Loucy (cell line): ENCODE measurements around the gene CYB561A3.

Experiments used
- H2AFZ ChIP-seq: fragments of 200-600 bp; sonication (generic); 2 replicates; pipeline ENCODE4 v1.6.0; 2016; ENCODE audit warnings: antibody characterized with exemption, mild to moderate bottlenecking, low read length, moderate library complexity
- H3F3A ChIP-seq: fragments of 200-600 bp; 2 replicates; pipeline ENCODE4 v1.6.0; 2016; ENCODE audit warnings: antibody characterized with exemption, low read depth, mild to moderate bottlenecking
- H3K27me3 ChIP-seq: fragments of 200-600 bp; sonication (generic); 2 replicates; pipeline ENCODE4 v1.6.1; 2014; ENCODE audit warnings: low read length, mild to moderate bottlenecking; ENCODE audit not compliant: insufficient read depth, poor library complexity, severe bottlenecking
- H3K36me3 ChIP-seq: fragments of 200-600 bp; sonication (generic); 2 replicates; pipeline ENCODE4 v1.6.1; 2016; ENCODE audit warnings: low read length; ENCODE audit not compliant: insufficient read depth
- H3K4me1 ChIP-seq: fragments of 200-600 bp; sonication (generic); 2 replicates; pipeline ENCODE4 v1.5.1; 2014; ENCODE audit warnings: low read length, mild to moderate bottlenecking; ENCODE audit not compliant: insufficient read depth, poor library complexity, severe bottlenecking
- H3K4me2 ChIP-seq: fragments of 200-600 bp; sonication (generic); 2 replicates; pipeline ENCODE4 v1.6.0; 2014; ENCODE audit warnings: antibody characterized with exemption, low read length, low read depth, mild to moderate bottlenecking; ENCODE audit not compliant: poor library complexity, severe bottlenecking
- H3K4me3 ChIP-seq: fragments of 200-600 bp; sonication (generic); 2 replicates; pipeline ENCODE4 v1.5.1; 2014; ENCODE audit warnings: low read length, mild to moderate bottlenecking, mixed read lengths; ENCODE audit not compliant: poor library complexity, severe bottlenecking
- H3K79me2 ChIP-seq: fragments of 200-600 bp; sonication (generic); 2 replicates; pipeline ENCODE4 v1.6.1; 2014; ENCODE audit warnings: low read length; ENCODE audit not compliant: insufficient read depth
- H3K9ac ChIP-seq: fragments of 200-600 bp; sonication (generic); 2 replicates; pipeline ENCODE4 v1.6.0; 2014; ENCODE audit warnings: mild to moderate bottlenecking, low read depth, low read length, moderate library complexity; ENCODE audit not compliant: poor library complexity, severe bottlenecking
- H3K9me2 ChIP-seq: fragments of 200-600 bp; sonication (generic); replicated peaks from 2 replicates; pipeline ENCODE4 v1.6.1; 2016; ENCODE audit warnings: low read depth, low read length, mixed read lengths
- H3K9me3 ChIP-seq: fragments of 200-600 bp; sonication (generic); 2 replicates; pipeline ENCODE4 v1.6.1; 2014; ENCODE audit warnings: mild to moderate bottlenecking, antibody characterized with exemption, low read length, low read depth; ENCODE audit not compliant: insufficient read depth
- H4K20me1 ChIP-seq: fragments of 200-600 bp; sonication (generic); 2 replicates; pipeline ENCODE4 v1.6.0; 2014; ENCODE audit warnings: antibody characterized with exemption, low read length, mild to moderate bottlenecking; ENCODE audit not compliant: insufficient read depth, poor library complexity, severe bottlenecking
- EZH2phosphoT487 ChIP-seq: fragments of 200-600 bp; IDR thresholded peaks from 2 replicates; pipeline ENCODE4 v1.6.1; 2018; ENCODE audit warnings: antibody characterized with exemption, mild to moderate bottlenecking, moderate library complexity, borderline replicate concordance
- TF ChIP-seq, protein P1 (sequence below): fragments of 200-600 bp; sonication (generic); conservative IDR thresholded peaks from 2 replicates; pipeline ENCODE4 v1.5.1; 2014; ENCODE audit warnings: mild to moderate bottlenecking, antibody characterized with exemption, low read length

CYB561A3 gene

GRCh38 chr11:61352038-61352437, 9.6 kb downstream of the CYB561A3 start:
- no peaks in the 10 kb centered on the region; the same call in 1 of the 2 replicates for H3K36me3 ChIP-seq
- H3K9me2 ChIP-seq: no peaks in the 10 kb centered on the region

GRCh38 chr11:61350803-61351202, 10.9 kb downstream of the CYB561A3 start:
- no peak for TF ChIP-seq EZH2phosphoT487
- TF ChIP-seq, protein P1, sequence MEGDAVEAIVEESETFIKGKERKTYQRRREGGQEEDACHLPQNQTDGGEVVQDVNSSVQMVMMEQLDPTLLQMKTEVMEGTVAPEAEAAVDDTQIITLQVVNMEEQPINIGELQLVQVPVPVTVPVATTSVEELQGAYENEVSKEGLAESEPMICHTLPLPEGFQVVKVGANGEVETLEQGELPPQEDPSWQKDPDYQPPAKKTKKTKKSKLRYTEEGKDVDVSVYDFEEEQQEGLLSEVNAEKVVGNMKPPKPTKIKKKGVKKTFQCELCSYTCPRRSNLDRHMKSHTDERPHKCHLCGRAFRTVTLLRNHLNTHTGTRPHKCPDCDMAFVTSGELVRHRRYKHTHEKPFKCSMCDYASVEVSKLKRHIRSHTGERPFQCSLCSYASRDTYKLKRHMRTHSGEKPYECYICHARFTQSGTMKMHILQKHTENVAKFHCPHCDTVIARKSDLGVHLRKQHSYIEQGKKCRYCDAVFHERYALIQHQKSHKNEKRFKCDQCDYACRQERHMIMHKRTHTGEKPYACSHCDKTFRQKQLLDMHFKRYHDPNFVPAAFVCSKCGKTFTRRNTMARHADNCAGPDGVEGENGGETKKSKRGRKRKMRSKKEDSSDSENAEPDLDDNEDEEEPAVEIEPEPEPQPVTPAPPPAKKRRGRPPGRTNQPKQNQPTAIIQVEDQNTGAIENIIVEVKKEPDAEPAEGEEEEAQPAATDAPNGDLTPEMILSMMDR: no peak
- H3F3A ChIP-seq: no peaks in the 10 kb centered on the region
- no peaks in the 10 kb centered on the region for H3K79me2 ChIP-seq
- H3K4me2 ChIP-seq: no peak overlapping the region
- peaks cover 11% of the 10 kb centered on the region for H3K4me1 ChIP-seq
- H3K27me3 ChIP-seq: no peaks in the 10 kb centered on the region
- H3K9me2 ChIP-seq: no peaks in the 10 kb centered on the region
- no peak overlapping the region for H2AFZ ChIP-seq
- no peaks in the 10 kb centered on the region for H4K20me1 ChIP-seq
- H3K36me3 ChIP-seq: no peaks in the 10 kb centered on the region; the same call in 1 of the 2 replicates
- H3K9me3 ChIP-seq: no peaks in the 10 kb centered on the region
- no peak overlapping the region for H3K9ac ChIP-seq
- no peak overlapping the region for H3K4me3 ChIP-seq

More at GRCh38 chr11:61352038-61352437, 9.6 kb downstream of the CYB561A3 start:
- Histone ChIP-seq H3K9me3 (no peaks in the 10 kb centered on the region), H3K4me2 (no peak overlapping the region), H3F3A (no peaks in the 10 kb centered on the region), H4K20me1 (no peaks in the 10 kb centered on the region), H3K79me2 (no peaks in the 10 kb centered on the region), H3K4me1 (no peaks in the 10 kb centered on the region), H3K27me3 (no peaks in the 10 kb centered on the region), H3K9ac (no peak overlapping the region), H2AFZ (no peak overlapping the region), H3K4me3 (no peak overlapping the region)
- TF ChIP-seq, protein P1: no peak
- TF ChIP-seq EZH2phosphoT487: no peak

DNA sequence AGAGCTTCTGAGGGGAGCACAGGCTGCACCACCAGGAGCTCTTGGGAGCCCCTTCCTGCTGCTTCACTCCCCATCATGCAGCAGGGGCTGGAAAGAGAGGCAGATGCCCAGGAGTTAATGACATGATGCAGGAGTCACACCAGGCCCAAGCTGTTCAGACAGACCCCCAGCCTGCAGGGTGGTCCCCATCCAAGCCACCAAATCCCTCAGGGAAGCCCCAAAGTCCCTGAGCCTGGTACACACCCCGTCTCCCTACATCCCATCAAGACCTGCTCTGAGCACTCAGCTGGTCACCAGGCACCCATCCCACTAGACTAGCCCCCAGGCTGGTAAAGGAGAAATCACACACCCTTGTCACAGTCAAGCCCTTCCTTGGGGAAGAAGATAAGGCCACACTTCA, 11.3 kb downstream of the CYB561A3 start:
- no peak for TF ChIP-seq EZH2phosphoT487
- TF ChIP-seq, protein P1: no peak
- H3K36me3 ChIP-seq: no peaks in the 10 kb centered on the region; the same call in 1 of the 2 replicates
- H3K9me3 ChIP-seq: no peaks in the 10 kb centered on the region
- no peak overlapping the region for H3K4me3 ChIP-seq
- H3K79me2 ChIP-seq: no peaks in the 10 kb centered on the region
- peaks cover 11% of the 10 kb centered on the region for H3K4me1 ChIP-seq
- H3K9me2 ChIP-seq: no peaks in the 10 kb centered on the region
- H3F3A ChIP-seq: no peaks in the 10 kb centered on the region
- H4K20me1 ChIP-seq: no peaks in the 10 kb centered on the region
- H2AFZ ChIP-seq: no peak overlapping the region
- H3K9ac ChIP-seq: no peak overlapping the region
- H3K27me3 ChIP-seq: no peaks in the 10 kb centered on the region
- no peak overlapping the region for H3K4me2 ChIP-seq
